NB4 (cell line): ENCODE measurements around the gene ALAD.

Experiments
- DNase-seq: peaks from one replicate; pipeline ENCODE4 v3.0.0; 2010; ENCODE audit warnings: low read depth
- H3K4me3 ChIP-seq: one replicate; pipeline ENCODE4 v1.5.1; 2011; ENCODE audit warnings: mild to moderate bottlenecking, low read depth, low read length, moderate library complexity
- CTCF ChIP-seq: IDR thresholded peaks from one replicate; pipeline ENCODE4 v1.5.1; 2012; ENCODE audit warnings: low read depth, low read length
- MAX ChIP-seq: IDR thresholded peaks from 2 replicates; pipeline ENCODE4 v1.6.1; 2011; ENCODE audit warnings: low read depth, low read length
- MYC ChIP-seq: IDR thresholded peaks from 2 replicates; pipeline ENCODE4 v1.6.1; 2011; ENCODE audit warnings: low read depth, low read length
- POLR2A ChIP-seq: IDR thresholded peaks from 2 replicates; pipeline ENCODE4 v1.6.1; 2011; ENCODE audit warnings: mild to moderate bottlenecking; ENCODE audit not compliant: insufficient read length; ENCODE audit errors: extremely low read depth

The ALAD gene

GRCh38 chr9:113395000-113395861 is 5.9 kb downstream of the ALAD start:
- no peak for TF ChIP-seq MAX
- TF ChIP-seq CTCF: no peak
- no peak for TF ChIP-seq POLR2A
- TF ChIP-seq MYC: no peak
- no peak for DNase-seq
- H3K4me3 ChIP-seq: no peak overlapping the region

- no peak overlapping the region for H3K4me3 ChIP-seq
- TF ChIP-seq MAX (no peak), MYC (no peak), CTCF (no peak), POLR2A (no peak)
- DNase-seq: no peak
Measured at GRCh38 chr9:113393281-113393680, 7.8 kb downstream of the ALAD start.

DNA sequence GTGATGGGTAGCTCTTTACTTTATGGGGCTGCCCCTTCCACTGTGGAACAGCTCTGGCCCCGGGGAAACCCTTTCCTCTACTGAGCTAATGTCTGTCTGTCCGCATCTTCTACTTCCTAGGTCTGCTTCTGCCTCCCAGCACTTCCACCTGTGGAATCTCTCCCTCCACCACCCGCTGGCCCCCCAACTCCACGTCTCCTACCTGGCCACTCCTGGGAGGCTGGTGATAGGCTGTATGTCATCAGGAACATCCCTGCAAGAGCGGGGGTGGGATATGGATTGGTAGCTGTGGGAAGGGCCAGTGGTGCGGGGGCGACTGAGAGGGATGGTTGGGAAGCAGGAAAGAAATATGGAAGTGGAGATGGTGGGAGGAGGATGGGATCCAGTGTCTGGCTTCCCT is 9.2 kb downstream of the ALAD start:
- no peak for TF ChIP-seq MAX
- TF ChIP-seq CTCF: no peak
- TF ChIP-seq POLR2A: no peak
- TF ChIP-seq MYC: no peak
- no peak for DNase-seq

GRCh38 chr9:113390192-113390960 is 10.7 kb downstream of the ALAD start:
- H3K4me3 ChIP-seq: no peak overlapping the region
- no peak for DNase-seq
- TF ChIP-seq MYC: no peak
- TF ChIP-seq MAX: no peak
- TF ChIP-seq CTCF: no peak
- no peak for TF ChIP-seq POLR2A

More for the DNA sequence above, 9.2 kb downstream of the ALAD start:
- no peak overlapping the region for H3K4me3 ChIP-seq

GRCh38 chr9:113389451-113389850 is 11.6 kb downstream of the ALAD start:
- TF ChIP-seq POLR2A: no peak
- no peak for TF ChIP-seq MAX
- no peak for TF ChIP-seq CTCF
- no peak for TF ChIP-seq MYC
- H3K4me3 ChIP-seq: no peak overlapping the region
- DNase-seq: no peak
